Measurements from ENCODE around the gene SAG. TPM values are rescaled to one million over a fixed set of nuclear protein-coding genes. Genes with fewer than 3 reads are reported as not detected.

SAG gene
- total and polyA plus RNA-seq, 9 of the 15 experiments (the other 6 are each of a cell fraction or from before 2014, with no cell fraction given) = 0.04 to 0.64 (median 0.31) TPM; not detected in 5

DNA sequence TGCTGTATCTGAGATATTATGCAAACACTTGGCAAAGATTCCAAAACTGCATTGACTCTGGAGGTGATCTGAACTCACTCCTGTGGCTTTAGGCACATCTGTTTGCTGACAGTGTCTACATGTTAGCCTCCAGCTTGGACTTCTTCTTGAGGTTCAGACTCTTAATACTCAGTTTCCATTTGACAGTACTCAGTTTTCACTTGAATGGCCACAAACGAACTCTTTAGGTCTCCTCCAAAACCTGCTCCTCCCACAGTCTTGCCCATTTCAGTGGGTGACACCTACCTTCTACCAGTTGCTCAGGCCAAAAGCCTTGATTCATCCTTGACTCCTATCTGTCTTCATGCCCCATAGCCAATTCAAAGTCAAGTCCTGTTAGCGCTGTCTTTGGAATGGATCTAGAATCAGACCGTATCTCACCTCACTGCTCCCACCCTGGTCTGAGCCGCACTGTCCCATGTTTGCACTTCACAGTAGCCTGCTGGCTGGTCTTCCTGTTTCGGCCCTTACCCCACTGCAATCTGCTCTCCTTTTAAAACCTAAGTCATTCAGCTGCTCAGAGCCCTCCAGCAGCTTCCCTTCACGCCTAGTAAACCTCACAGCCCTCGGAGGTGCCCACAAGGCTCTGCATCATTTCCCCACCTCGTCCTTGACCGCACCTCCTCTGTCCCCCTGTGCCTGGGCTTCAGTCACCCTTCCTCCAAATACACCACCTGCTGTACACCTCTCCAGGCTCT lies 45.6 kb upstream of the SAG start:
- ChIA-PET POLR2A (no interaction called here), CTCF (ENCODE audit: low intra/inter-chr PET ratio) (no interaction called here)
- FAIRE-seq = no peak
- in situ Hi-C loops (cut with MboI) = loop anchor here (10.0 to 25.0 kb wide), 2 partner anchors 407 to 650 kb away; no protein-coding TSS in a partner anchor
- intact Hi-C loops (cut with micrococcal nuclease) = loop anchor here (10.0 kb wide), 1 partner anchor 183 kb away; no protein-coding TSS in a partner anchor
- Histone ChIP-seq H3K9ac (ENCODE audit: insufficient read depth in 1 of 2, low read depth in 2 of 2, low read length in 2 of 2) (peak overlapping the region in 1 of 2 experiments; percentile 58; a peak in 2 of 4 replicates), H3K9me1 (ENCODE audit: control insufficient read depth, insufficient read depth, low read length) (no peaks in the 10 kb centered on the region), H3K27me3 (ENCODE audit: control insufficient read depth in 2 of 2, insufficient read depth in 2 of 2, low read length in 2 of 2) (no peaks in the 10 kb centered on the region), H3K4me1 (replicated peaks in 1 of 2; ENCODE audit: control insufficient read depth in 2 of 2, insufficient read depth in 2 of 2, low read length in 2 of 2) (no peaks in the 10 kb centered on the region), H3K36me3 (ENCODE audit: control insufficient read depth, insufficient read depth, low read length) (peaks cover 92% of the 10 kb centered on the region; the same call in 2 of the 3 replicates), H3K4me3 (no peak overlapping the region), H3K9me3 (replicated peaks; ENCODE audit: control insufficient read depth, insufficient read depth, low read depth, low read length) (no peaks in the 10 kb centered on the region), H2AFZ (ENCODE audit: low read depth, low read length) (no peak overlapping the region), H3K79me2 (ENCODE audit: control insufficient read depth, insufficient read depth, low read length) (peaks cover 4% of the 10 kb centered on the region; the same call in 2 of the 3 replicates), H3K4me2 (ENCODE audit: insufficient read depth, low read length) (no peak overlapping the region), H3K27ac (ENCODE audit: extremely low read depth, low read depth, low read length) (no peak overlapping the region), H4K20me1 (replicated peaks; ENCODE audit: control insufficient read depth, insufficient read depth, low read length) (peaks cover 5% of the 10 kb centered on the region; the same call in 1 of the 2 replicates)
- no peak for DNase-seq (ENCODE audit: extremely low read depth in 1 of 4, low spot score in 3 of 4)
- no TSS peak for BruUV-seq (replicated peaks)
- 84% methylated on average over 7 of the region's 9 CpGs for WGBS (ENCODE audit: insufficient coverage, low coverage, missing lambda C conversion rate)
- no peak for ATAC-seq
- TF ChIP-seq ZNF143 (CRISPR knock-in tag; IDR thresholded peaks at IDR 0.05) (no peak), BCLAF1 (IDR thresholded peaks at IDR 0.05; ENCODE audit: borderline replicate concordance in 1 of 2, control insufficient read depth in 1 of 2, low read depth in 2 of 2, low read length in 1 of 2) (no peak), STAG1 (CRISPR knock-in tag; IDR thresholded peaks at IDR 0.05; ENCODE audit: borderline replicate concordance) (no peak), CBFA2T3 (IDR thresholded peaks at IDR 0.05) (no peak), JUN (IDR thresholded peaks at IDR 0.05; ENCODE audit: borderline replicate concordance, low read depth, low read length) (no peak), JUN (CRISPR knock-in tag; IDR thresholded peaks at IDR 0.05; ENCODE audit: borderline replicate concordance) (no peak), ILK (tag; IDR thresholded peaks at IDR 0.05; ENCODE audit: borderline replicate concordance, low read depth) (no peak), NCOR1 (IDR thresholded peaks at IDR 0.05) (no peak)
